Esophagus squamous epithelium (tissue), 4 donors: ENCODE measurements around the gene FBXO30.

Experiments
- POLR2A ChIP-seq, 4 donors: fragments of 450-650 bp; IDR thresholded peaks; one replicate each; pipeline ENCODE4 v1.6.1; 2017; ENCODE audit warnings: antibody characterized with exemption in 4 of 4, mild to moderate bottlenecking in 4 of 4, moderate library complexity in 3 of 4
- TF ChIP-seq, protein P1 (sequence below), 6 experiments: fragments of 450-650 bp in 4 of 6; fragments of 200-600 bp in 2 of 6; sonication (generic) in 2 of 6; IDR thresholded peaks; one replicate each; pipeline ENCODE4 v1.5.1; 2016 to 2019; ENCODE audit warnings: antibody characterized with exemption in 6 of 6, mild to moderate bottlenecking in 4 of 6, moderate library complexity in 4 of 6

DNA sequence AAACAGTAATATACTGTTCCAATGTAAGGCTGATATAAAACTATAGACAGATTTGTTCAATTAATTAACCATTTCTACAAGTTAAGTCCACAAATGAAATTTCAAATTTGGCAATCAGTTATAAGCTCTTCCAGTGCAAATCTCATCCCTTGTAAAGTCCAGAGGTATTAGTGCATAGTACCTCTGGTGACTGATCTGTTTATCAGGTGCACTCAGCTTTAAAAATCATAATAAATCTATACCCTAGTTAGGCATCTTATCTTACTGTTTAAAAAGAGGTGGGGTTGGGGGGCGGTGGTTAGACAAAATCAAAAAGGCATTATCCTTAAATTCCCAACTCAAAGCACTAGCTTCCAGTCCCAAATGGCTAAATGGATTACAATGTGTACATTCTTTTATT lies 2.9 kb downstream of the FBXO30 start:
- TF ChIP-seq, protein P1, sequence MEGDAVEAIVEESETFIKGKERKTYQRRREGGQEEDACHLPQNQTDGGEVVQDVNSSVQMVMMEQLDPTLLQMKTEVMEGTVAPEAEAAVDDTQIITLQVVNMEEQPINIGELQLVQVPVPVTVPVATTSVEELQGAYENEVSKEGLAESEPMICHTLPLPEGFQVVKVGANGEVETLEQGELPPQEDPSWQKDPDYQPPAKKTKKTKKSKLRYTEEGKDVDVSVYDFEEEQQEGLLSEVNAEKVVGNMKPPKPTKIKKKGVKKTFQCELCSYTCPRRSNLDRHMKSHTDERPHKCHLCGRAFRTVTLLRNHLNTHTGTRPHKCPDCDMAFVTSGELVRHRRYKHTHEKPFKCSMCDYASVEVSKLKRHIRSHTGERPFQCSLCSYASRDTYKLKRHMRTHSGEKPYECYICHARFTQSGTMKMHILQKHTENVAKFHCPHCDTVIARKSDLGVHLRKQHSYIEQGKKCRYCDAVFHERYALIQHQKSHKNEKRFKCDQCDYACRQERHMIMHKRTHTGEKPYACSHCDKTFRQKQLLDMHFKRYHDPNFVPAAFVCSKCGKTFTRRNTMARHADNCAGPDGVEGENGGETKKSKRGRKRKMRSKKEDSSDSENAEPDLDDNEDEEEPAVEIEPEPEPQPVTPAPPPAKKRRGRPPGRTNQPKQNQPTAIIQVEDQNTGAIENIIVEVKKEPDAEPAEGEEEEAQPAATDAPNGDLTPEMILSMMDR (IDR thresholded peaks at IDR 0.05) = no peak
- no peak for TF ChIP-seq POLR2A (IDR thresholded peaks at IDR 0.05)
